Heart left ventricle (tissue), 13 donors: ENCODE results near the gene ACAP2.

Source experiments
- CTCF ChIP-seq, 12 donors: fragments of 200-600 bp; sonication (generic) in 4 of 12; IDR thresholded peaks; one replicate each; pipeline versions ENCODE4 v1.5.0 to v1.8.0; 2018 to 2022; ENCODE audit warnings: antibody characterized with exemption in 12 of 12, mild to moderate bottlenecking in 5 of 12
- POLR2A ChIP-seq, 2 donors: fragments of 450-650 bp; IDR thresholded peaks; one replicate each; pipeline ENCODE4 v1.6.1; 2017; ENCODE audit warnings: antibody characterized with exemption in 2 of 2, mild to moderate bottlenecking in 2 of 2, moderate library complexity in 2 of 2
- donor health status: ischemic (EF 13 %, LVEDD 7.1; RV severe dilation, severe dysfunction).
- donor health status: DM: no; HTN: yes; CAD: no.
- donor health status: DM: no; HTN: no; CAD: no.
- donor health status: ischemic (EF 25% LVEDD 6.9; RV normal size, moderate dysfunction).
- donor health status: ischemic (EF 25% LVEDD 5.7; RV mildly dilated, moderate dysfunction).
- donor health status: ischemic (EF 35%, LVEDD 5.7; RV mildly dilated, moderate dysfunction).
- donor health status: nonischemic (EF 11% LVEDD 7.7; RV severe dilation, severe dysfunction).
- donor health status: DM: yes; HTN: yes; CAD: no.
- donor health status: PGD.
- donor health status: ischemic (EF 29% LVEDD 5.4; RV normal size, mild dysfunction).
- donor health status: nonischemic (EF 23%, LVEDD 6.1; RV moderate dilation, normal function).

- TF ChIP-seq POLR2A (IDR thresholded peaks at IDR 0.05) (peak in 1 of 2 donors; percentile 52), CTCF (IDR thresholded peaks at IDR 0.05) (peak; percentile 17 to 79 (median 66))
Measured at GRCh38 chr3:195270817-195271409, 171.9 kb downstream of the ACAP2 start, which contains the start of gene XXYLT1.
